ENCODE measurements around the gene ATXN7L3. TPM values are rescaled to one million over a fixed set of nuclear protein-coding genes. Genes with fewer than 3 reads are reported as not detected.
"Not testable (repeated sequence)": the region's sequence is repeated elsewhere in the genome, so short reads cannot be mapped to it uniquely, and the experiment has no call there.

The ATXN7L3 gene
- total and polyA plus RNA-seq, 12 donors: 23.7 to 40.6 (median 30.7) TPM

DNA sequence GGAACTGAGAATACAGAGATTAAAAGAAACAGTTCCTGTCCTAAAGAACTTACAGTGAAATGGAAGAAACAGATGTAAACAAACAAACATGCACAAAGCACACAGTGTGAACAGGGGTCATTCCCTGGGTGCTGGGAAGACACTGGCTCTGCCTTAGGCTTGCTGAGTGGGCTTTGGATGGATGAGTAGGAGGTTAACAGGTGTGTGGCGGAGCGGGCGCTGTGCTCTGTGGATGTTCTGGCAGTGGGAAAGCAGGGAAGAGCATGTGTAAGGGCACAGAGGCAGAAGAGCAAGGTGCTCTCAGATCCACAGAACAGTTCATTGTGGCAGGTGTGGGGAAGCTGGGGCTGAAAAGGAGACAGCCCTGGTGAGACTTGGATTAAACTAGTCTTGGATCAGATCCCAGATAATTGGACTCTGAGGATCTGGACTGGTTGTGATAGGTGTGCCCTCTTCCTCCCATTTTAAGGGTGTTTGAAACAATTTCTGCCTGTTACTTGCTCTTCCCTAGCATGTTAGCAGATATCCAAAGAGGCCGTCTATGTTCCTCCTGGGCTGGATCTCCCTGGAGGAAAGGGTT, 49.8 kb downstream of the ATXN7L3 start:
- ATAC-seq: no peak
- 94 to 98% methylated on average over 4 of the region's 4 CpGs for WGBS, 2 donors
- intact Hi-C loops (cut with DNase I): no loop called here
- no peak for DNase-seq
- Histone ChIP-seq H3K36me3 (peaks cover 0 to 4% (median 0%) of the 10 kb centered on the region in 9 donors), H3K9me3 (no peaks in the 10 kb centered on the region), H3K4me3 (no peak overlapping the region), H3K27me3 (no peaks in the 10 kb centered on the region), H3K27ac (no peak overlapping the region), H3K4me1 (peaks cover 0 to 41% (median 14%) of the 10 kb centered on the region in 9 donors)
- TF ChIP-seq, protein P1, sequence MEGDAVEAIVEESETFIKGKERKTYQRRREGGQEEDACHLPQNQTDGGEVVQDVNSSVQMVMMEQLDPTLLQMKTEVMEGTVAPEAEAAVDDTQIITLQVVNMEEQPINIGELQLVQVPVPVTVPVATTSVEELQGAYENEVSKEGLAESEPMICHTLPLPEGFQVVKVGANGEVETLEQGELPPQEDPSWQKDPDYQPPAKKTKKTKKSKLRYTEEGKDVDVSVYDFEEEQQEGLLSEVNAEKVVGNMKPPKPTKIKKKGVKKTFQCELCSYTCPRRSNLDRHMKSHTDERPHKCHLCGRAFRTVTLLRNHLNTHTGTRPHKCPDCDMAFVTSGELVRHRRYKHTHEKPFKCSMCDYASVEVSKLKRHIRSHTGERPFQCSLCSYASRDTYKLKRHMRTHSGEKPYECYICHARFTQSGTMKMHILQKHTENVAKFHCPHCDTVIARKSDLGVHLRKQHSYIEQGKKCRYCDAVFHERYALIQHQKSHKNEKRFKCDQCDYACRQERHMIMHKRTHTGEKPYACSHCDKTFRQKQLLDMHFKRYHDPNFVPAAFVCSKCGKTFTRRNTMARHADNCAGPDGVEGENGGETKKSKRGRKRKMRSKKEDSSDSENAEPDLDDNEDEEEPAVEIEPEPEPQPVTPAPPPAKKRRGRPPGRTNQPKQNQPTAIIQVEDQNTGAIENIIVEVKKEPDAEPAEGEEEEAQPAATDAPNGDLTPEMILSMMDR (IDR thresholded peaks at IDR 0.05): no peak

DNA sequence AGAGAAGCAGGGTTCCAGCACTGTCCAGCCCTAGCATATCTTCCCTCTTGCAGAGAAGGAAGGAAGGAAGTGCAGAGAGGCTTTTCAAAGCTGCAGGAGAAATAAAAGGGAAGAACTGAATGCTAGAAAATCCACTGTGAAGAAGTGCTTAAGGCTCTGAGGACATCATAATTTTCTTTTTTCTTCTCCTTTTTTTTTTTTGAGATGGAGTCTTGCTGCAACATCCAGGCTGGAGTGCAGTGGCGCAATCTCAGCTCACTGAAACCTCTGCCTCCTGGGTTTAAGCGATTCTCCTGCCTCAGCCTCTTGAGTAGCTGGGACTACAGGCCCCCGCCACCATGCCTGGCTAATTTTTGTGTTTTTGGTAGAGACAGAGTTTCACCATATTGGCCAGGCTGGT, 50.6 kb downstream of the ATXN7L3 start:
- H3K4me1 ChIP-seq: peaks cover 0 to 45% (median 15%) of the 10 kb centered on the region in 9 donors
- intact Hi-C loops (cut with DNase I); H3K4me3 ChIP-seq; H3K27ac ChIP-seq; DNase-seq; H3K36me3 ChIP-seq; H3K9me3 ChIP-seq; ATAC-seq; H3K27me3 ChIP-seq: not testable (repeated sequence)
- WGBS, 2 donors: 96 to 97% methylated on average over 3 of the region's 3 CpGs

DNA sequence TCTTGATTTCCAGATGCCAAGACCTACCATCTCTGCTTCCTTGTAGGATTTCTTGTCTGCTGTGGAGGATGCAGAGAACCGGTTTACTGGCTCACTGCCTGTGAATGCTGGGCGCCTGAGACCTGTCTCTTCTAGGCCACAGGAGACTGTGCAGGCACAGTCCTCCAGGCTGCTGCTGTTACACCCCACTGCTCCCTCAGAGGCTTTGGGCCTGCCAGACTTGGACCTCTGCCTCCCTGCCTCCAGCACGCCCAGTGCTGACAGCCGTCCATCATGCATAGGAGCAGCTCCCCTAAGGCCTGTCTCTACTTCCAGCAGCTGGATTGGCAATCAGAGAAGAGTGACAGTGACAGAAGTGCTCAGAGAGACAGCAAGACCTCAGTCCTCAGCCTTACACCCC, 51.9 kb downstream of the ATXN7L3 start:
- Histone ChIP-seq H3K4me3 (no peak overlapping the region), H3K9me3 (no peaks in the 10 kb centered on the region), H3K27ac (peak overlapping the region in 9 of 10 donors; percentile 11 to 86 (median 74)), H3K27me3 (no peaks in the 10 kb centered on the region), H3K36me3 (peaks cover 0 to 4% (median 0%) of the 10 kb centered on the region in 9 donors), H3K4me1 (peaks cover 0 to 45% (median 15%) of the 10 kb centered on the region in 9 donors)
- WGBS, 2 donors: 46 to 69% methylated on average over 4 of the region's 4 CpGs
- intact Hi-C loops (cut with DNase I): no loop called here
- ATAC-seq (peak; percentile 37 to 79 (median 56)), DNase-seq (peak in 1 of 2 donors; percentile 25)
- TF ChIP-seq, protein P1 (IDR thresholded peaks at IDR 0.05): no peak

DNA sequence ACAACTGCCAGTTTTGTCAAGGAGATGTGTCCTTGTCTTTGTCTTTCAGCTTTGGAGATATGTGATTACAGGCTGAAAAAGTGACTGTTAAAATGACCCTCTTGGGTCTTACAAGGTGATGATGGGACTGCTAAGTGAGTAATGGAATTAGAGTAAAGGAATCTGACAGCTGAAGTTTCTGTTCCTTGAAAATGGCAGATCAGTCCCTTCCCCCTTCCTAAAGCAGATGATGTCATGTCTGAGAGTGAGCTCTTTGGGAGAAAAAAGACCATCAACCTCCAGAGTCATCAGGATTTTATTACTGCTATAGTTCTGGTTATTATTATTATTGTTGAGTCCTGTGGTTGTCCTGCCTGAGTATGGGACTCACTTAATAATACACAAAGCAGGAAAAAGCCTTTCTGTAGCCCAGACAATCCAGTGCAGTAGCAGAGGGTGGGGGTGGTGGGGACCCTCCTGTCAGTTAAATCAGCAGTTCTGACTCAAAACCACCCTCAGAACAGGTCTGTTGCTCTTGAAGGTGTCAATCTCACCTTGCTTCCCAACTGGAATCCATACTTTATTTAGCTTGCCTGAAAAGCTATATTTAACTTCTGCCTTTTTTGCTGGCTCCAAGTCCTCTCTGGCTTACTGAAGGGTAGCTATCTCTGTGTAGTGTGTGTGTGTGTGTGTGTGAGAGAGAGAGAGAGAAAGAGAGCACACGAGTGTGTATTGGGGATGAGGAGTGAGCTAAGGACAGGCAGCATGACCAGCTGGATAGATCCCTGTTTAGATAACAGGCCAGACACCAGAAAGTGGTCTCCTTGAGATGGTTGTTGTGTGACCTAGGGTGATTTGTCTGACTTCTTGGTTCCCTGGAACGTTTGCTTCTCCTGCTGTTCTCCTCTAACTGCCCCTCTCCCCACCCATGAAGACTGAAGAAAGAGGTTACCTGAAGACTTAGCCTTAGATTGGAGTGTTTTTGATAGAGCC, 53.0 kb downstream of the ATXN7L3 start:
- no peaks in the 10 kb centered on the region for H3K36me3 ChIP-seq
- no peaks in the 10 kb centered on the region for H3K9me3 ChIP-seq
- ATAC-seq: peak; percentile 47 to 84 (median 78)
- intact Hi-C loops (cut with DNase I): no loop called here
- DNase-seq: peak in 1 of 2 donors; percentile 34
- no peak overlapping the region for H3K4me3 ChIP-seq
- no peaks in the 10 kb centered on the region for H3K27me3 ChIP-seq
- WGBS, 2 donors: 15 to 38% methylated on average over 2 of the region's 2 CpGs
- H3K4me1 ChIP-seq: peaks cover 0 to 55% (median 19%) of the 10 kb centered on the region in 9 donors
- H3K27ac ChIP-seq: peak overlapping the region; percentile 32 to 86 (median 78)
- TF ChIP-seq, protein P1 (IDR thresholded peaks at IDR 0.05): no peak

Measured in heart right ventricle (tissue), 16 donors.